ENCODE measurements around the gene KRTAP5-8.

KRTAP5-8 gene

DNA sequence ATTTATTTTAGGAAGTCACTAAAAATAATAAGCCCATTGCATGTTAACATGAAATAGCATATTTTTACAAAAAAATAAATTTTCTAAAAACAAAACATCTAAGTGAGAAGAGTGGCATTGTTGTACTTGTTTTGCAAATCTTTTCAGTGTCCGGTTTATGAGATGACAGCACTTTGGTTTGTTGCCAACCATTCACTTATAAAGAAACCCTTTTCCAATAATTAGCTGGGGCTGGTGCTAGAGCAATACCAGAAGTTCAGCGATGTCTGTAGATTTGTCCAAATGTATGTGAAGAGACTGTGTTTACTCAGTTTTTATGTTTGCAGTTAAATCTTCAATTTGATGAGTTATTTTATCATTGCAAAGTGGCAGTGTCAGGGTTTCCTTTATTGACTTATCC, 32.8 kb upstream of the KRTAP5-8 start:
- Histone ChIP-seq H3K4me1 (no peaks in the 10 kb centered on the region), H3K27ac (no peak overlapping the region), H3K79me2 (no peaks in the 10 kb centered on the region), H2AFZ (no peak overlapping the region), H3K27me3 (ENCODE audit: control insufficient read depth, insufficient read depth, low read length) (no peaks in the 10 kb centered on the region), H3K4me2 (ENCODE audit: low read length) (no peak overlapping the region), H3K9ac (no peak overlapping the region), H3K9me3 (ENCODE audit: control insufficient read depth, low read length) (no peaks in the 10 kb centered on the region), H3K4me3 (ENCODE audit: low read depth, low read length) (no peak overlapping the region), H3K36me3 (ENCODE audit: control insufficient read depth, insufficient read depth, low read length) (no peaks in the 10 kb centered on the region)
- no peak for TF ChIP-seq CTCF (IDR thresholded peaks at IDR 0.05)

GRCh38 chr11:71505781-71506180, 32.0 kb upstream of the KRTAP5-8 start:
- no peaks in the 10 kb centered on the region for H3K9me3 ChIP-seq (ENCODE audit: control insufficient read depth, low read length)
- H2AFZ ChIP-seq, result no peak overlapping the region
- no peak overlapping the region for H3K27ac ChIP-seq
- no peaks in the 10 kb centered on the region for H3K36me3 ChIP-seq (ENCODE audit: control insufficient read depth, insufficient read depth, low read length)
- no peak for TF ChIP-seq CTCF (IDR thresholded peaks at IDR 0.05)
- H3K9ac ChIP-seq, result no peak overlapping the region
- no peaks in the 10 kb centered on the region for H3K79me2 ChIP-seq
- H3K27me3 ChIP-seq (ENCODE audit: control insufficient read depth, insufficient read depth, low read length), result no peaks in the 10 kb centered on the region
- H3K4me1 ChIP-seq, result no peaks in the 10 kb centered on the region
- no peak overlapping the region for H3K4me2 ChIP-seq (ENCODE audit: low read length)
- no peak overlapping the region for H3K4me3 ChIP-seq (ENCODE audit: low read depth, low read length)

DNA sequence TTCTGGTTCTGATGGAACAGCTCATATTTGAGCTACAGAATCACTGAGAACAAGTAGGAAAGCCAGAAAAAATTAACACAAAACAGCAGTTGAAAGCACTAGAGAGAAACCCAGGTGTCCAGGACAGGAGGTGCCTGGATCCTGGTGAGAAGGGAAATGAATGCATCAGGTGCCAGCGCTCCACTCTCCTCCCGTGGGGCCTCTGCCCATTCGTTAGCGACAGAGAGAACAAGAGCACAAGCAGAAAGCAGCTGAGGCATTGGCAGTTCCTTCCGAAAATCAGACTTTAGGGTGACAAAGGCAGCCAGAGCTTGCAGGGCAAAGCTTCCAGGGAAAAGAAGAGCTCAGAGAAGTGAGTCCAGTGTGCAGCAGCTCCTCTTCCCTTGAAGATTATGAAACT, 30.7 kb upstream of the KRTAP5-8 start:
- no peaks in the 10 kb centered on the region for H3K79me2 ChIP-seq
- H3K27me3 ChIP-seq (ENCODE audit: control insufficient read depth, insufficient read depth, low read length), result no peaks in the 10 kb centered on the region
- no peak overlapping the region for H3K9ac ChIP-seq
- no peak overlapping the region for H3K4me3 ChIP-seq (ENCODE audit: low read depth, low read length)
- no peaks in the 10 kb centered on the region for H3K36me3 ChIP-seq (ENCODE audit: control insufficient read depth, insufficient read depth, low read length)
- no peak overlapping the region for H3K4me2 ChIP-seq (ENCODE audit: low read length)
- H3K27ac ChIP-seq, result no peak overlapping the region
- no peak overlapping the region for H2AFZ ChIP-seq
- H3K4me1 ChIP-seq, result no peaks in the 10 kb centered on the region
- TF ChIP-seq CTCF (IDR thresholded peaks at IDR 0.05), result no peak
- no peaks in the 10 kb centered on the region for H3K9me3 ChIP-seq (ENCODE audit: control insufficient read depth, low read length)

DNA sequence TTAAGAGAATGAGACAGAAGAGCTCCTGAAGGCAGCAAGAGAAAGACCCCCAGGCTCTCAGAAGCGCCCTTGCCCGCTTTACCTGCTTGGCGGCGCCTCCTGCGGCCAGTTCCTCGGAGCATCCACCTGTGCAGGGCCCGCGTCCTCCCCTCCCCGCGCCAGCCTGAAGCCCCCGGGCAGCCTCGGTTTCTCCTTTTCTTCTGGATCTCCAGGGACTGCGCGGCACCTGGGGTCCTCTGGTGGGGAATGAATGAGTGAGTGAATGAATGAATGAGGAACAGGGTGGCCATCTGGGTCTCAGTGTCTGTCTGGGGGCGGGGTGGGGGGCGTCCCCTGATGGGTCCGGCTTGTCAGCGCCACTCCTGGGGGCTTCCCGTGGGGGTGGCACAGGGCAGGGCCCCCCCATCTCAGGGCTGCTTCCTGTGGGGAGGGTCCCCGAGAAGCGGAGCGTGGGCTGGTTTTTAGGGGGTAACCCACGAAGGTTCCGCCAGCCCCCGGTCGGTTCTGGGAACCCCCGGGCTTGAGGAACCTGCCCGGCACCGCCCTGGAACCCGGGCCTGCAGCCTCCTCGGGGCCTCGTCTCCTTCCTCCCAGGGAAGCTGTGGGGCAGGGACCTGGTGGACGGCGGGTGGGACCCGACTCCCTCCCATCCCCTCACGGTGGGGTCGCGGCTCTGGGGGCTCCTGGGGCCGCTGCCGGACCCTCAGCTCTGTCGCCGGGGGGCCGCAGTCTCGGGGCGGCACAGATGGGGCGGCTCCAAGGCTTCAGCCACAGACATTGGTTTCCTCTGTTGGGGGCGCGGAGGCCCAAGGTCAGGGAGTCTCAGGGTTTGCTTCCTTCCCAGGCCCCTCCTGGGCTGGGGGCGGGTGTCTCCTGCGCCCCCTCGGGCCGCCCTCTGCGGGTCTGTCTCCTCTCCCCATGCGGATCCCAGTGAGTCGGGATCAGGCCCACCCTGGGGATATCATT, 19.0 kb upstream of the KRTAP5-8 start:
- H3K4me2 ChIP-seq (ENCODE audit: low read length), result no peak overlapping the region
- no peaks in the 10 kb centered on the region for H3K36me3 ChIP-seq (ENCODE audit: control insufficient read depth, insufficient read depth, low read length)
- no peak overlapping the region for H3K9ac ChIP-seq
- no peak for TF ChIP-seq CTCF (IDR thresholded peaks at IDR 0.05)
- no peak overlapping the region for H3K27ac ChIP-seq
- no peak overlapping the region for H2AFZ ChIP-seq
- H3K4me1 ChIP-seq, result no peaks in the 10 kb centered on the region
- H3K27me3 ChIP-seq (ENCODE audit: control insufficient read depth, insufficient read depth, low read length), result no peaks in the 10 kb centered on the region
- H3K9me3 ChIP-seq (ENCODE audit: control insufficient read depth, low read length), result no peaks in the 10 kb centered on the region
- H3K4me3 ChIP-seq (ENCODE audit: low read depth, low read length), result no peak overlapping the region
- H3K79me2 ChIP-seq, result no peaks in the 10 kb centered on the region

DNA sequence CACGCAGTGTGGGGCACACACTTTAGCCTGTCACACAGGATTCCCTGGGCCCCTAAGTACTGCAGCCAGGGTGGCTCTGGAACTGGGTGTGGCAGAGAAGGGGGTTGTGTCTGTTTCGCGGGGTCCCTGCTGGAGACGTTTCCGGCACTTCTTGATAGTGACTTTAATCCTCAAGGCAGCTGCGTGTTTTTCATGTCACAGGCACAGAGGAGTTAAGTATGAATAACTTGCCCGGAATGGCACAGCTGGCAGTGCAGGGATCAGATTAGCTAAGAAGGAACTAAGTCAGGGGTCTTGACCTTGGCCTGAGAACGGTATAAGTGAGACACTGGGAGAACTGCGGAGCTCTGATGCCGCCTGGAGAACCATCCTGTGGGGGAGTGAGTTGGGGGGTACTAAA, 18.3 kb upstream of the KRTAP5-8 start:
- Histone ChIP-seq H2AFZ (no peak overlapping the region), H3K4me1 (no peaks in the 10 kb centered on the region), H3K9me3 (ENCODE audit: control insufficient read depth, low read length) (no peaks in the 10 kb centered on the region), H3K27ac (no peak overlapping the region), H3K27me3 (ENCODE audit: control insufficient read depth, insufficient read depth, low read length) (no peaks in the 10 kb centered on the region), H3K79me2 (no peaks in the 10 kb centered on the region), H3K36me3 (ENCODE audit: control insufficient read depth, insufficient read depth, low read length) (no peaks in the 10 kb centered on the region), H3K4me2 (ENCODE audit: low read length) (no peak overlapping the region), H3K9ac (no peak overlapping the region), H3K4me3 (ENCODE audit: low read depth, low read length) (no peak overlapping the region)
- no peak for TF ChIP-seq CTCF (IDR thresholded peaks at IDR 0.05)

All from parathyroid adenoma (tissue), 2 donors.